NOMO-1 treated with dmso at 0.1 percent for 144 hours (cell line): ENCODE measurements around the gene CCDC12.
"Not testable (repeated sequence)": the region's sequence is repeated elsewhere in the genome, so short reads cannot be mapped to it uniquely, and the experiment has no call there.

ENCODE experiments used
- DNase-seq: peaks from one replicate; lab custom pipeline; 2025; ENCODE audit not compliant: unreplicated experiment; lab: John Stamatoyannopoulos, UW

Gene CCDC12

DNA sequence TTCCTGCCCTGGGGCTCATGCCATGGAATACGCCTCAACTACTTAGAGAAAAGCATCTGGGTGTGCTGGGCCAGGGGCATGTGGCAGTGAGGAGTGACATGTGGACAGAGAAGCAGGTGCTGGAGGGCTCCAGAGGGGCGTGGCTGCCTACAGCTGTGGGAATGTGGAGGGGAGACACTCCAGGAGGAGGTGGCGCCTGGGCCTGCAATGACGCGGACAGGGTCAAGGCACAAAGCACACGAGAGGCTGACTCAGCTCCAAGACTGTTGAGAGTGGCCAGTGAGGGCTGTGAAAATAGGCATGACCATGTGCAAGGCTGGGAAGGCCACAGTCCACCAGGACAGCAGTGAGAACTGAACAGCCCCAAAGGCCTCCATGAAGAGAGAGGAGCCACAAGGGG lies 50.5 kb downstream of the CCDC12 start:
- no peak for DNase-seq

GRCh38 chr3:46925585-46925934 lies 51.0 kb downstream of the CCDC12 start:
- DNase-seq: no peak

GRCh38 chr3:46924921-46925584 lies 51.5 kb downstream of the CCDC12 start:
- no peak for DNase-seq

GRCh38 chr3:46923559-46924350 lies 52.8 kb downstream of the CCDC12 start:
- no peak for DNase-seq

GRCh38 chr3:46922871-46923558 lies 53.5 kb downstream of the CCDC12 start:
- DNase-seq: no peak

DNA sequence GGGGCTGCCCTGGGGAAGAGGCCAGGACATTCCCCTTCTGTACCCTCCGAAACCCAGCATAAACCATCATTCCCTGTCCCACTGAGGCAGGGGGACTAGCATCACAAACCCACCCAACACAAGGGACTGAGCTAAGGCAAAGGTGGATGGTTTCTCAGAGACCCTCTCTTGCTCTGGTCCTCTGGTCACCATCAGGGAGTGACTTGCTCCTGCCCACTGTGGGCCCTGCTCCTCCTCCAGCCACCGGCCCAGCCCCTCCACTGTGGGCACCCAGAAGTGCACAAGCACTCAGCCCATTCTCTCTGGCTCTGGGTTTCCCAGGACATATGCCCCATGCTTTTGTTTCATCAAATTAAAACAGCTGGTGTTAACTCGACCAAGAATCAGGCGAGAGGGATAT lies 54.1 kb downstream of the CCDC12 start:
- no peak for DNase-seq

- no peak for DNase-seq
Measured at GRCh38 chr3:46921871-46922271, 54.7 kb downstream of the CCDC12 start.

- DNase-seq: no peak
Measured at GRCh38 chr3:46921041-46921440, 55.5 kb downstream of the CCDC12 start.

- no peak for DNase-seq
Measured at GRCh38 chr3:46918634-46919033, 57.9 kb downstream of the CCDC12 start.

- DNase-seq: no peak
Measured at GRCh38 chr3:46918202-46918601, 58.3 kb downstream of the CCDC12 start.

GRCh38 chr3:46917257-46917656 lies 59.3 kb downstream of the CCDC12 start:
- DNase-seq: no peak

GRCh38 chr3:46916799-46917198 lies 59.7 kb downstream of the CCDC12 start:
- DNase-seq: no peak

- no peak for DNase-seq
Measured at GRCh38 chr3:46916278-46916677, 60.3 kb downstream of the CCDC12 start.

DNA sequence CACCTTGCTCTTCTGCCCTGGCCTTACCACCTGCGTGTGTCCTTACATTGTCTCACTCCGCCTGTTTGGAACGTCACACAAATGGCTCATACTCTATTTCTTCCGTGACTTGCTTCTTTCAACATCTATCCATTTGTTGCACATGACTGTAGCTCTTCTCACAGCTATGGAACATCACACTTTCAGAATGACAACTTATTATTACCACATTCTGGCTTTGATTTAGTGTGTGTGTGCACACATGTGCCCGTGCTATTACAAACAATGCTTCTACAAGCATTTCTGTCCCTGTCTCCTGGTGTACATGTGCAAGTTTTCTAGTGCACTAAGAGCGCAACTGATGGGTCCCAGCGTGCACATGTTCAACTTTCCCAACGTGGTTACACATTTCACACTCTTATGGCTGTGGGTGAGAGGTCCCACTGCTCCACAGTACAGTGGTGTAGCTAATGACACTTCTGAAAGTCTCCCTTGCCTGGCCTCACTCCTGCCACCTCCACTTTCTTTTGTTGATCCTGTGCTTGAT lies 61.2 kb downstream of the CCDC12 start:
- DNase-seq: no peak

GRCh38 chr3:46914849-46915248 lies 61.7 kb downstream of the CCDC12 start:
- no peak for DNase-seq

DNA sequence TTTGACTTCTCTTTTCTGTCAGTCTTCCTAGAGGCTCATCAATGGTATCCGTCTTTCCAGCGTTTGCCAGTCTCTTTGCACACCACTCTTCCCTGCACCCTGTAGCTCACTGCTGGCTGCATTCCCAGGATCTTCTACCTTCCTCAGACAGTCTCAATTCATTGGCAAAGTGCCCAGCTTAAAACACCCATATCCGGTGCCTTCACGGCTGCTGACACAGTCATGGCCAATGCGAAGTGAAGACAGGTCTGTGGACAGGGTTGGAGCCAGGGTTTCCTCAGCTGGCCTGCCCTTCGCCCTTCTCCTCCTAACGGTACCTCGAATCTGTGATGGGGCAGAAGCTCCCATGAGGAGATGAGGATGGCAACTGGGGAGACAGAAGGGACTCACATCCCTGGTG lies 62.9 kb downstream of the CCDC12 start:
- no peak for DNase-seq

DNA sequence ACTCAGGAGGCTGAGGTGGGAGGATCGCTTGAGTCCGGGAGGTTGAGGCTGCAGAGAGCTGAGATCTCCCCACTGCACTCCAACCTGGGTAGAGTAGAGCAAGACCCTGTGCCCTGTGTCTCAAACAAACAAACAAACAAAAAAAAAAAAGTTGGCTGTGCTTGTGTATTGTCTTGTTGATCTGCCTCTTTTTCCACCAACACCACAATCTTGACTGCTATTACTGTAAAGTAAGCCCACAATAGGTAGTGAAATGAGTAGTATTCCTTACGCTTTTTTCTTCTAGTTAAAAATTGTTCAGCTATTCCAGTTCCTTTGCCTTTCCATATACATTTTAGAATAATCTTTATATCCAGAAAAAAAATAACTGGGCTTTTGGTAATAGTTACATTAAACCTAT lies 63.6 kb downstream of the CCDC12 start:
- DNase-seq: no peak

DNA sequence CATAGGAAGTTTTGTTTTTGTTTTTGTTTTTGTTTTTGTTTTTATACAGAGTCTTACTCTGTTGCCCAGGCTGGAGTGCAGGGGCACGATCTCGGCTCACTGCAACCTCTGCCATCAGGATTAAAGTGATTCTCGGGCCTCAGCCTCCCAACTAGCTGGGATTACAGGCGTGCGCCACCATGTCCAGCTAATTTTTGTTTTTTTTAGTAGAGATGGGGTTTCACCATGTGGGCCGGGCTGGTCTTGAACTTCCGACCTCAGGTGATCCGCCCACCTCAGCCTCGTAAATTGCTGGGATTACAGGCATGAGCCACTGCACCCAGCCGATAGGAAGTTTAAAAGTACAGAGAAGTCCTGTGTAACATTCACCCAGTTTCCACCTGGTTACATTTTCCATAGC lies 65.6 kb downstream of the CCDC12 start:
- DNase-seq: not testable (repeated sequence)

DNA sequence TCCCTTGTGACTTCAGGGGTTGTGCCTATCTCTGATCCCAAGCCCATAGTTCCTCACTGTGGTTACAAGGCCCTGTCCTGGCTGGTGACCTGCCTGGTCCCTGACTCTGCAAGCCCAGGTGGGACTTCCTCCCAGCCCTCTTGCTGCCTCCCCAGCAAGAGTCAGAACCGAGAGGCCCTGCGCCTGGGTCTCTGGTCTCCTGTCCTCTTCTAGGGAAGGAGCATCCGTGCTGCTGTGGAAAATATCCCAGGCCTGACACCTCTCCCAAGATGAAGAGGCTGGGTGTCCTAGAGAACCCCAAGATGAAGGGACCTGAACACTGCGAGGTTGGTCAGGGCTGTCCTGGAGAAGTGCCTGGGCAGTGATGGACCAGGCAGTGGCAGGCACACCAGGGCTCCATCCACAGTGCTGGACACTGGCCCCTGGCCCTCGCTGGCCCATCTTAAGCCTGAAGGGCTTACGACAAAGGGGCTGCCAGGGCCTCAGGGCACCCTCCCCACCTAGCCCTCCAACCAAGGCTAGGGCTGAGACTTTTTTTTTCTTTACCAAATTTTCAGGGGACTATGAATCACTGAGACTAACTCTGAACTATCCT lies 66.3 kb downstream of the CCDC12 start:
- DNase-seq: no peak

GRCh38 chr3:46909535-46910161 lies 66.9 kb downstream of the CCDC12 start:
- DNase-seq: peak; percentile 26

- DNase-seq: no peak
Measured at GRCh38 chr3:46908986-46909534, 67.5 kb downstream of the CCDC12 start.
